ENCODE data around the gene COL6A1.

DNA sequence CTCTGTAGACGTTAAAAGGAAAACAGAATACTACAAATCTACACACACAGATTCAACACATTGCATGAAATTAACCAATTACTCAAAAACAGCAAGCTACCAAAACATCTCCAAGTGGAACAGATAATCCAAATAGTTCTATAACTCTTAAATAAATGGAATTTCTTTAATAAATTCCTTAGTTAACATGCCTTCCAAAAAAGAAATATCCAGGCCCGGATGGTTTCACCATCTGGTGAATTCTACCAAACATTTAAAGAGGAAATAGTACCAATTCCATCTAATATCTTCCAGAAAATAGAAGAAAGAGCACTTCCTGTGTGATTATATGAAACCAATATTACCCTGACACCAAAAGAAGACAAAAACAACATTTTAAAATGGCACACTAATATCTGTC is 63.6 kb downstream of the COL6A1 start:
- TF ChIP-seq, protein P1, sequence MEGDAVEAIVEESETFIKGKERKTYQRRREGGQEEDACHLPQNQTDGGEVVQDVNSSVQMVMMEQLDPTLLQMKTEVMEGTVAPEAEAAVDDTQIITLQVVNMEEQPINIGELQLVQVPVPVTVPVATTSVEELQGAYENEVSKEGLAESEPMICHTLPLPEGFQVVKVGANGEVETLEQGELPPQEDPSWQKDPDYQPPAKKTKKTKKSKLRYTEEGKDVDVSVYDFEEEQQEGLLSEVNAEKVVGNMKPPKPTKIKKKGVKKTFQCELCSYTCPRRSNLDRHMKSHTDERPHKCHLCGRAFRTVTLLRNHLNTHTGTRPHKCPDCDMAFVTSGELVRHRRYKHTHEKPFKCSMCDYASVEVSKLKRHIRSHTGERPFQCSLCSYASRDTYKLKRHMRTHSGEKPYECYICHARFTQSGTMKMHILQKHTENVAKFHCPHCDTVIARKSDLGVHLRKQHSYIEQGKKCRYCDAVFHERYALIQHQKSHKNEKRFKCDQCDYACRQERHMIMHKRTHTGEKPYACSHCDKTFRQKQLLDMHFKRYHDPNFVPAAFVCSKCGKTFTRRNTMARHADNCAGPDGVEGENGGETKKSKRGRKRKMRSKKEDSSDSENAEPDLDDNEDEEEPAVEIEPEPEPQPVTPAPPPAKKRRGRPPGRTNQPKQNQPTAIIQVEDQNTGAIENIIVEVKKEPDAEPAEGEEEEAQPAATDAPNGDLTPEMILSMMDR (IDR thresholded peaks at IDR 0.05; ENCODE audit: insufficient read depth, low read length) = no peak
- no peak for TF ChIP-seq POLR2AphosphoS5 (IDR thresholded peaks at IDR 0.05; ENCODE audit: low read depth)
- no peak for TF ChIP-seq SPI1 (IDR thresholded peaks at IDR 0.05; ENCODE audit: borderline replicate concordance, low read depth)
- TF ChIP-seq, protein P2, sequence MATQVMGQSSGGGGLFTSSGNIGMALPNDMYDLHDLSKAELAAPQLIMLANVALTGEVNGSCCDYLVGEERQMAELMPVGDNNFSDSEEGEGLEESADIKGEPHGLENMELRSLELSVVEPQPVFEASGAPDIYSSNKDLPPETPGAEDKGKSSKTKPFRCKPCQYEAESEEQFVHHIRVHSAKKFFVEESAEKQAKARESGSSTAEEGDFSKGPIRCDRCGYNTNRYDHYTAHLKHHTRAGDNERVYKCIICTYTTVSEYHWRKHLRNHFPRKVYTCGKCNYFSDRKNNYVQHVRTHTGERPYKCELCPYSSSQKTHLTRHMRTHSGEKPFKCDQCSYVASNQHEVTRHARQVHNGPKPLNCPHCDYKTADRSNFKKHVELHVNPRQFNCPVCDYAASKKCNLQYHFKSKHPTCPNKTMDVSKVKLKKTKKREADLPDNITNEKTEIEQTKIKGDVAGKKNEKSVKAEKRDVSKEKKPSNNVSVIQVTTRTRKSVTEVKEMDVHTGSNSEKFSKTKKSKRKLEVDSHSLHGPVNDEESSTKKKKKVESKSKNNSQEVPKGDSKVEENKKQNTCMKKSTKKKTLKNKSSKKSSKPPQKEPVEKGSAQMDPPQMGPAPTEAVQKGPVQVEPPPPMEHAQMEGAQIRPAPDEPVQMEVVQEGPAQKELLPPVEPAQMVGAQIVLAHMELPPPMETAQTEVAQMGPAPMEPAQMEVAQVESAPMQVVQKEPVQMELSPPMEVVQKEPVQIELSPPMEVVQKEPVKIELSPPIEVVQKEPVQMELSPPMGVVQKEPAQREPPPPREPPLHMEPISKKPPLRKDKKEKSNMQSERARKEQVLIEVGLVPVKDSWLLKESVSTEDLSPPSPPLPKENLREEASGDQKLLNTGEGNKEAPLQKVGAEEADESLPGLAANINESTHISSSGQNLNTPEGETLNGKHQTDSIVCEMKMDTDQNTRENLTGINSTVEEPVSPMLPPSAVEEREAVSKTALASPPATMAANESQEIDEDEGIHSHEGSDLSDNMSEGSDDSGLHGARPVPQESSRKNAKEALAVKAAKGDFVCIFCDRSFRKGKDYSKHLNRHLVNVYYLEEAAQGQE (IDR thresholded peaks at IDR 0.05; ENCODE audit: insufficient replicate concordance, low read depth) = no peak
